HG03565 (cell line): ENCODE results near the gene WDHD1.
"Not testable (repeated sequence)": the region's sequence is repeated elsewhere in the genome, so short reads cannot be mapped to it uniquely, and the experiment has no call there.

ENCODE experiments used
- ATAC-seq: cut with Tn5 transposase; IDR thresholded peaks from one replicate; pipeline ENCODE4 v1.9.1; 2021; ENCODE audit warnings: mild to moderate bottlenecking, moderate library complexity; ENCODE audit not compliant: unreplicated experiment

WDHD1 gene

GRCh38 chr14:54909817-54910558 is 116.9 kb downstream of the WDHD1 start:
- no peak for ATAC-seq

- ATAC-seq = not testable (repeated sequence)
Observed at GRCh38 chr14:54908973-54909372, 117.9 kb downstream of the WDHD1 start.

- no peak for ATAC-seq
Observed at GRCh38 chr14:54908190-54908589, 118.7 kb downstream of the WDHD1 start.

- no peak for ATAC-seq
Observed at GRCh38 chr14:54906075-54906474, 120.8 kb downstream of the WDHD1 start.

- peak; percentile 67 for ATAC-seq
Observed at GRCh38 chr14:54902521-54903420, 124.1 kb downstream of the WDHD1 start, which contains the start of gene GCH1. Gene GCH1 (minus strand): TSS chr14:54902826. CDS start chr14:54902663, 163 bp downstream.

GRCh38 chr14:54902143-54902520 is 124.8 kb downstream of the WDHD1 start:
- peak; percentile 34 for ATAC-seq

- no peak for ATAC-seq
Observed at GRCh38 chr14:54901380-54902142, 125.3 kb downstream of the WDHD1 start.

- no peak for ATAC-seq
Observed at GRCh38 chr14:54899573-54899972, 127.3 kb downstream of the WDHD1 start.

- ATAC-seq = not testable (repeated sequence)
Observed at GRCh38 chr14:54897809-54898555, 128.9 kb downstream of the WDHD1 start.

GRCh38 chr14:54895683-54896082 is 131.2 kb downstream of the WDHD1 start:
- no peak for ATAC-seq

GRCh38 chr14:54894995-54895394 is 131.9 kb downstream of the WDHD1 start:
- no peak for ATAC-seq

- ATAC-seq = no peak
Observed at GRCh38 chr14:54893151-54893760, 133.6 kb downstream of the WDHD1 start.

- no peak for ATAC-seq
Observed at GRCh38 chr14:54891471-54892245, 135.2 kb downstream of the WDHD1 start.

GRCh38 chr14:54890788-54891187 is 136.1 kb downstream of the WDHD1 start:
- peak; percentile 74 for ATAC-seq

GRCh38 chr14:54889919-54890318 is 137.0 kb downstream of the WDHD1 start:
- ATAC-seq = no peak
